AG09309 (cell line): ENCODE measurements around the gene ABCC9.
"Not testable (repeated sequence)": the region's sequence is repeated elsewhere in the genome, so short reads cannot be mapped to it uniquely, and the experiment has no call there.

Experiments used
- DNase-seq: peaks from one replicate; pipeline ENCODE4 v3.0.0-alpha.2; 2010; ENCODE audit warnings: low read depth
- H3K4me3 ChIP-seq: 2 replicates; pipeline ENCODE4 v1.5.1; 2011; ENCODE audit warnings: mild to moderate bottlenecking, low read depth, low read length, moderate library complexity; ENCODE audit not compliant: control insufficient read depth
- TF ChIP-seq, protein P1 (sequence below): IDR thresholded peaks from 2 replicates; pipeline ENCODE4 v1.5.1; 2011; ENCODE audit warnings: mild to moderate bottlenecking, low read depth, low read length, inconsistent platforms; ENCODE audit not compliant: insufficient read depth, control insufficient read depth; ENCODE audit errors: missing control alignments

Gene ABCC9

DNA sequence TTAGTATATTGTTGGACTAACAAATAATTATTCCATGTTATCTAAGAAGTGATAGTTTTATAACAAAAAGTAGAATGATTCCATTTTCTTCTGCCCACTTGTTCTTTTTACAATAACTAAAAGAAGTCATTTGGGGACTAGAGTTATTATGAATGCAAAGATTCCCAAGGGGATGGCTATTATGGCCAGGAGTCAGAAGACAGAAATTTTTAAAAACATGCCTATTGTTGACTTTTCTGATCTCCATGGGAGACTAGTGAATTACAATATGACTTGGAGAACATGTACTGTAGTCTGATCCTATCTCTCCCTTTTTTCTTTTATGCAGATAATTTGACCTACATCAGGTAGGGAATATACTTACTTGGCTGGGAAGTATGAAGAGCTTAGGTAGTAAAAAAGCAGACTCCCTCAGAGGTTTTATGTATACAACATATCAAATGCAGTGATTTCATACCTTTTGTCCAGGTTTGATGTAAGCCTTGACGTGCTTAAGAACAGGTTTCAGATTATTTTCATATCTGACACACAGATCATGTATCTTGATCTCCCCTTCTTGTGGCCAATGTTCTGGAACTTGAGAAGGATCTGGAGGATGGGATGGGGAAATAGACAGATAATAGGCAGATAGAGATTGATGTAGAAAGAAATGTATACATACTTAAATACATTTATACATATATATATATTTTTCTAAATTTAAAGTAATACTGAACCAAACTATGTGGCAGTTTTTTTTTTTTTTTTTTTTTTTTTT lies 125.7 kb downstream of the ABCC9 start:
- H3K4me3 ChIP-seq: no peak overlapping the region
- TF ChIP-seq, protein P1, sequence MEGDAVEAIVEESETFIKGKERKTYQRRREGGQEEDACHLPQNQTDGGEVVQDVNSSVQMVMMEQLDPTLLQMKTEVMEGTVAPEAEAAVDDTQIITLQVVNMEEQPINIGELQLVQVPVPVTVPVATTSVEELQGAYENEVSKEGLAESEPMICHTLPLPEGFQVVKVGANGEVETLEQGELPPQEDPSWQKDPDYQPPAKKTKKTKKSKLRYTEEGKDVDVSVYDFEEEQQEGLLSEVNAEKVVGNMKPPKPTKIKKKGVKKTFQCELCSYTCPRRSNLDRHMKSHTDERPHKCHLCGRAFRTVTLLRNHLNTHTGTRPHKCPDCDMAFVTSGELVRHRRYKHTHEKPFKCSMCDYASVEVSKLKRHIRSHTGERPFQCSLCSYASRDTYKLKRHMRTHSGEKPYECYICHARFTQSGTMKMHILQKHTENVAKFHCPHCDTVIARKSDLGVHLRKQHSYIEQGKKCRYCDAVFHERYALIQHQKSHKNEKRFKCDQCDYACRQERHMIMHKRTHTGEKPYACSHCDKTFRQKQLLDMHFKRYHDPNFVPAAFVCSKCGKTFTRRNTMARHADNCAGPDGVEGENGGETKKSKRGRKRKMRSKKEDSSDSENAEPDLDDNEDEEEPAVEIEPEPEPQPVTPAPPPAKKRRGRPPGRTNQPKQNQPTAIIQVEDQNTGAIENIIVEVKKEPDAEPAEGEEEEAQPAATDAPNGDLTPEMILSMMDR: no peak
- no peak for DNase-seq

DNA sequence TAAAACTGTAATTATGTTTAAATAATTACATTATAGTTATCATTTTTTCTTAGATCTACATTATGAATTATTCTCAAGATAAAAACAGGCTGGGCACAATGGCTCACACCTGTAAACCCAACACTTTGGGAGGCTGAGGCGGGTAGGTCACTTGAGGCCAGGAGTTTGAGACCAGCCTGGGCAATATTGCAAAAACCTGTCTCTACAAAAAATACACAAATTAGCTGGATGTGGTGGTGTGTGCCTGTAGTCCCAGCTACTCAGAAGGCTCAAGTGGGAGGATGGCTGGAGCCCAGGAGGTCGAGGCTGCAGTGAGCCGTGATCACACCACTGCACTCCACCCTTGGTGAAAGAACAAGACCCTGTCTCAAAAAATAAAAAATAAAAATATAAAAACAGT lies 126.4 kb downstream of the ABCC9 start:
- H3K4me3 ChIP-seq: no peak overlapping the region
- no peak for DNase-seq
- TF ChIP-seq, protein P1: no peak

DNA sequence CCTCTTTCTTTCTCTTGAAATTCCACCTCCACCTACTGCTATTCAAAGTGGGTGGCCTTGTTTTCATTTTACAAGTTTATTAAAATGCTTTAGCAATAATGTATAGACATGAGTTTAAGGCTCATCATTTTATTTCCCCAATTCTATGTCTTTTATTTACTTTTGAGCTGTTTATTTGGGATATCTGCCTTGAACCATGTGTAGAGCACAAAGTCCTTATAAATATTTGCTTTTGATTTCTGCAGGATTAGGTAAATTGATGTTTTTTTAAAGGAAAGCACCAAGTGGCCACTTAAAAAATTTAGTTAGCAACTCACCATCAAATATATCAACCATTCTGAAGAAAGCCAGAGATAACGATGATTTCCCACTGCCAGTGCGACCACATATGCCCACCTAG lies 126.9 kb downstream of the ABCC9 start:
- TF ChIP-seq, protein P1: no peak
- no peak for DNase-seq
- no peak overlapping the region for H3K4me3 ChIP-seq

DNA sequence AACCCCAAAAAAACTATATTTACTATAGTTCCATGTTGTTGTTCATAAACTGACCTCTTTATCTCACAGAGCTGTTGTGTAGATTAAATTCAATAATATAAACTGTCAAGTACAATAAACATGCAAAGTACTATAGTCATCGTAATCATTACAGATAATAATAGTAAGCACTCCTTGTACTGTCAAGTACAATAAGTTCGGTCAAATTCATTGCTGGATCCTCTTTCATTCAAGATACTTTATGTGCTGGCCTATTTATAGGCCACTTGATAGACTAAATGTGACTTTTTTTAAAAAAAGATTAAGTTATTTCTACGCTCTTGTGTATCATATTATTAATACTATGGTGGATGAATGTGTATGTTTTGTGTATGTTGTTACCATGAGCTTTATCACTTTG lies 127.5 kb downstream of the ABCC9 start:
- H3K4me3 ChIP-seq: no peak overlapping the region
- TF ChIP-seq, protein P1: no peak
- DNase-seq: no peak

DNA sequence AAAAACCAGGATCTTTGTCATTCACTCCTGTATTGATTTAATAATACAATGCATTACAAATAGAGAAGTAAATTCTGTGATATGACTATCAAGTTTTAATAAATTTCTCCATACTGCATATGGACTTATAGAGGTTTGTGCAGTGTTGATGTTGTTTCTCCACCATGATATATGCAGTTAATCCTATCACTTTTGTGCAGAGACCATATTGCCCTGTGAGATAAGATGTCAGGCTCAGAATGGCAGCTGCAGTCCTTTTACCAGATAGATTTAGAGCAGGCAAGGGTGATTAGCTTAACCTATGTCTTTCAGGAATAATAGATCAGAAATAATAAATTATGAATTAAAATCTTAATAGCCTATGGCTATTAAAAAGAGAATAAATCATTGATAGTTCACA lies 128.1 kb downstream of the ABCC9 start:
- no peak overlapping the region for H3K4me3 ChIP-seq
- no peak for DNase-seq
- TF ChIP-seq, protein P1: no peak

DNA sequence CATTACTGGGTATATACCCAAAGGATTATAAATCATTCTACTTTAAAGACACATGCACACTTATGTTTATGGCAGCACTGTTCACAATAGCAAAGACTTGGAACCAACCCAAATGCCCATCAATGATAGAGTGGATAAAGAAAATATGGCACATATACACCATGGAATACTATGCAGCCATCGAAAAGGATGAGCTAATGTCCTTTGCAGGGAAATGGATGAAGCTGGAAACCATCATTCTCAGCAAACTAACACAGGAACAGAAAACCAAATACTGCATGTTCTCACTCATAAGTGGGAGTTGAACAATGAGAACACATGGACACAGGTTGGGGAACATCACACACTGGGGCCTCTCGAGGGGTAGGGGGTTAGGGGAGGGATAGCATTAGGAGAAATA lies 128.9 kb downstream of the ABCC9 start:
- not testable (repeated sequence) for DNase-seq, H3K4me3 ChIP-seq

DNA sequence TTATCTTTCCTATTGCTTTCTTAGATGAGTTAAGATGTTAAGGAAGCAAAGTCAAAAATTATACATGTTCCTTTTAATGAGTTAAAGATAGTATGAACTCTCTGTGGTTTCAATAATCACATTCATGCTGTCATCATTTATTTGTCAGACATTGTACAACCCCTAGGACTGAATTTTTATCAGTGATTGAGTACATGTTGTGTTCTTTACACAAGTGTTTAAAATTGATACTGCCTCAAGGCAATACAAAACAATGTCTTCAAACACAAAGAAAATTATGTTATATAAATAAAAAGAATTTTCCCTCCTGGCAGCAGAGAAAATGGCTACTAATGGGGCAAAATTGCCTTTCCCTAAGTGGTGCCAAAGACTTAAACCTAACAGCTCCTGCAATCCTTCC lies 132.1 kb downstream of the ABCC9 start:
- no peak for DNase-seq
- TF ChIP-seq, protein P1: no peak
- no peak overlapping the region for H3K4me3 ChIP-seq
